ENCODE results near the gene SMLR1.

SMLR1 gene

GRCh38 chr6:130849594-130849993 is 22.4 kb downstream of the SMLR1 start:
- CTCF ChIA-PET = no interaction called here
- POLR2A ChIA-PET (ENCODE audit: low non-redundant PET) = no interaction called here
- TF ChIP-seq CTCF (conservative IDR thresholded peaks at IDR 0.05; ENCODE audit: low read depth) = no peak
- no peak overlapping the region for H3K27ac ChIP-seq
- no peak for DNase-seq (ENCODE audit: low spot score)

- POLR2A ChIA-PET (ENCODE audit: low non-redundant PET) = no interaction called here
- CTCF ChIA-PET = no interaction called here
- no peak for TF ChIP-seq CTCF (conservative IDR thresholded peaks at IDR 0.05; ENCODE audit: low read depth)
- DNase-seq (ENCODE audit: low spot score) = no peak
- H3K27ac ChIP-seq = no peak overlapping the region
Observed at GRCh38 chr6:130851026-130851425, 23.8 kb downstream of the SMLR1 start.

- ChIA-PET POLR2A (ENCODE audit: low non-redundant PET) (no interaction called here), CTCF (no interaction called here)
- DNase-seq (ENCODE audit: low spot score) = no peak
- TF ChIP-seq CTCF (conservative IDR thresholded peaks at IDR 0.05; ENCODE audit: low read depth) = no peak
- H3K27ac ChIP-seq = no peak overlapping the region
Observed at GRCh38 chr6:130852844-130853554, 25.8 kb downstream of the SMLR1 start.

GRCh38 chr6:130853555-130854183 is 26.5 kb downstream of the SMLR1 start:
- POLR2A ChIA-PET (ENCODE audit: low non-redundant PET) = no interaction called here
- no peak for DNase-seq (ENCODE audit: low spot score)
- TF ChIP-seq CTCF (conservative IDR thresholded peaks at IDR 0.05; ENCODE audit: low read depth) = no peak
- CTCF ChIA-PET = no interaction called here
- H3K27ac ChIP-seq = no peak overlapping the region

GRCh38 chr6:130858054-130858453 is 30.8 kb downstream of the SMLR1 start:
- ChIA-PET CTCF (interaction anchor here (1.0 kb wide), 1 partner anchor 14 kb away, joined by 3 read pairs; no protein-coding TSS in a partner anchor), POLR2A (ENCODE audit: low non-redundant PET) (no interaction called here)
- TF ChIP-seq CTCF (conservative IDR thresholded peaks at IDR 0.05; ENCODE audit: low read depth) = no peak
- DNase-seq (ENCODE audit: low spot score) = no peak
- H3K27ac ChIP-seq = no peak overlapping the region

- no peak overlapping the region for H3K27ac ChIP-seq
- CTCF ChIA-PET = interaction anchor here (1.0 kb wide), 1 partner anchor 14 kb away, joined by 3 read pairs; no protein-coding TSS in a partner anchor
- POLR2A ChIA-PET (ENCODE audit: low non-redundant PET) = no interaction called here
Observed at GRCh38 chr6:130858498-130859160, 31.4 kb downstream of the SMLR1 start.

More at GRCh38 chr6:130858498-130859160, 31.4 kb downstream of the SMLR1 start:
- no peak for TF ChIP-seq CTCF (conservative IDR thresholded peaks at IDR 0.05; ENCODE audit: low read depth)
- DNase-seq (ENCODE audit: low spot score) = no peak

All from RWPE1 (cell line).